IPS-15b (cell line): Measurements from ENCODE around the gene RFWD3.
"Not testable (repeated sequence)": the region's sequence is repeated elsewhere in the genome, so short reads cannot be mapped to it uniquely, and the experiment has no call there.

Source experiments
- H3K27me3 ChIP-seq: one replicate; pipeline ENCODE4 v1.6.1; 2013; ENCODE audit warnings: low read length; ENCODE audit not compliant: control insufficient read depth, insufficient read depth
- H3K36me3 ChIP-seq: one replicate; pipeline ENCODE4 v1.6.1; 2013; ENCODE audit warnings: low read length; ENCODE audit not compliant: control insufficient read depth, insufficient read depth
- H3K4me1 ChIP-seq: one replicate; pipeline ENCODE4 v1.6.1; 2013; ENCODE audit warnings: mild to moderate bottlenecking, low read length; ENCODE audit not compliant: control insufficient read depth, insufficient read depth
- H3K4me3 ChIP-seq: one replicate; pipeline ENCODE4 v1.5.1; 2013; ENCODE audit warnings: low read depth, low read length
- H3K9ac ChIP-seq: one replicate; pipeline ENCODE4 v1.6.1; 2013; ENCODE audit warnings: low read depth, mild to moderate bottlenecking, low read length
- H3K9me3 ChIP-seq: one replicate; pipeline ENCODE4 v1.6.1; 2013; ENCODE audit warnings: mild to moderate bottlenecking, low read length; ENCODE audit not compliant: control insufficient read depth, insufficient read depth

Gene RFWD3

DNA sequence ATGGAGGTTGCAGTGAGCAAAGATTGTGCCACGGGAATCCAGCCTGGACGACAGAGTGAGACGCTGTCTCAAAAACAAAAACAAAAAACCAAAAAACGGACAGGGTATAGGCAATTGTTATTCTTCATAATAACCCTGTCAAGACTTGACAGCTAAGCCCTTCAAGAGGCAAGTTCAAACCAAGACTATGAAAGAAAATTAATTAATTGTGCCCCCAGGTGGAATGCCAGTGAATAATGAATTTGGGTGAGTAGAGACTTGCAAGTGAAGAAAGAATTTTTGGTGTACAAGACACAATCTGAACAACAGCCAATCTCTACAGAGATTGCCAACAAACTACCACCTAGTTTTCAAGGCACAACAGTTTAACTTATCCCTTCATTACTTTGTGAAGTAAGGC is 6.3 kb downstream of the RFWD3 start:
- no peaks in the 10 kb centered on the region for H3K4me1 ChIP-seq
- H3K9ac ChIP-seq: no peak overlapping the region
- peaks cover 42% of the 10 kb centered on the region for H3K36me3 ChIP-seq
- no peak overlapping the region for H3K4me3 ChIP-seq
- no peaks in the 10 kb centered on the region for H3K27me3 ChIP-seq
- no peaks in the 10 kb centered on the region for H3K9me3 ChIP-seq

- H3K36me3 ChIP-seq: peaks cover 34% of the 10 kb centered on the region
- H3K9me3 ChIP-seq: no peaks in the 10 kb centered on the region
- H3K4me1 ChIP-seq: no peaks in the 10 kb centered on the region
- H3K4me3 ChIP-seq: no peak overlapping the region
- H3K27me3 ChIP-seq: no peaks in the 10 kb centered on the region
- H3K9ac ChIP-seq: no peak overlapping the region
These were observed 7.6 kb downstream of the RFWD3 start for GRCh38 chr16:74659041-74659440.

- Histone ChIP-seq H3K4me1 (no peaks in the 10 kb centered on the region), H3K36me3 (peaks cover 28% of the 10 kb centered on the region), H3K27me3 (no peaks in the 10 kb centered on the region), H3K9ac (no peak overlapping the region), H3K9me3 (no peaks in the 10 kb centered on the region), H3K4me3 (no peak overlapping the region)
These were observed 8.6 kb downstream of the RFWD3 start for GRCh38 chr16:74657870-74658642.

- Histone ChIP-seq H3K9ac (no peak overlapping the region), H3K9me3 (no peaks in the 10 kb centered on the region), H3K36me3 (peaks cover 30% of the 10 kb centered on the region)
These were observed 12.1 kb downstream of the RFWD3 start for GRCh38 chr16:74654536-74655050.

GRCh38 chr16:74652883-74653282 is 13.8 kb downstream of the RFWD3 start:
- not testable (repeated sequence) for H3K9ac ChIP-seq, H3K4me3 ChIP-seq, H3K27me3 ChIP-seq, H3K4me1 ChIP-seq, H3K9me3 ChIP-seq
- peaks cover 29% of the 10 kb centered on the region for H3K36me3 ChIP-seq

More at GRCh38 chr16:74654536-74655050, 12.1 kb downstream of the RFWD3 start:
- Histone ChIP-seq H3K4me3 (no peak overlapping the region), H3K27me3 (no peaks in the 10 kb centered on the region), H3K4me1 (no peaks in the 10 kb centered on the region)

GRCh38 chr16:74652249-74652648 is 14.4 kb downstream of the RFWD3 start:
- no peak overlapping the region for H3K4me3 ChIP-seq
- H3K9ac ChIP-seq: no peak overlapping the region
- H3K9me3 ChIP-seq: no peaks in the 10 kb centered on the region
- no peaks in the 10 kb centered on the region for H3K4me1 ChIP-seq
- H3K36me3 ChIP-seq: peaks cover 29% of the 10 kb centered on the region
- no peaks in the 10 kb centered on the region for H3K27me3 ChIP-seq

DNA sequence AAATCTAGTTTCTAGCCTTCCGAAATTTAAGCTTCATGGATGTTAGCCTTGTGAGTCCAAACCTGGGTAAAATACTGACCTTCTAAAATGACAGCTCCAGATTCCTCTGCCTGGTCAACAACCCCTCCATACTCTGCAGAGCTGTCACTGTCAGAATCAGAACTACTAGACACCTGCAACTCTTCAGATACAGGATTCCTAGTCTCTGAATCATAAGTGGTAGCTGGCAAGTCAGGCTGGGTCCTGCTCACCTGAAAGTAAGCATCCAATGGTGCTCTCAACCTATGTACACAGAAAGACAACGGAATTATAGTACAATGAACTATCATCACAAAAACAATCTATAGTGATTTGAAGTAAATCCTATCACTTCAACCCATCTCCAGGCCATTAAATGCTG is 14.8 kb downstream of the RFWD3 start:
- Histone ChIP-seq H3K4me1 (no peaks in the 10 kb centered on the region), H3K9me3 (no peaks in the 10 kb centered on the region), H3K27me3 (no peaks in the 10 kb centered on the region), H3K4me3 (no peak overlapping the region), H3K9ac (no peak overlapping the region), H3K36me3 (peaks cover 29% of the 10 kb centered on the region)

GRCh38 chr16:74650966-74651567 is 15.6 kb downstream of the RFWD3 start:
- peaks cover 32% of the 10 kb centered on the region for H3K36me3 ChIP-seq
- H3K9me3 ChIP-seq: no peaks in the 10 kb centered on the region

DNA sequence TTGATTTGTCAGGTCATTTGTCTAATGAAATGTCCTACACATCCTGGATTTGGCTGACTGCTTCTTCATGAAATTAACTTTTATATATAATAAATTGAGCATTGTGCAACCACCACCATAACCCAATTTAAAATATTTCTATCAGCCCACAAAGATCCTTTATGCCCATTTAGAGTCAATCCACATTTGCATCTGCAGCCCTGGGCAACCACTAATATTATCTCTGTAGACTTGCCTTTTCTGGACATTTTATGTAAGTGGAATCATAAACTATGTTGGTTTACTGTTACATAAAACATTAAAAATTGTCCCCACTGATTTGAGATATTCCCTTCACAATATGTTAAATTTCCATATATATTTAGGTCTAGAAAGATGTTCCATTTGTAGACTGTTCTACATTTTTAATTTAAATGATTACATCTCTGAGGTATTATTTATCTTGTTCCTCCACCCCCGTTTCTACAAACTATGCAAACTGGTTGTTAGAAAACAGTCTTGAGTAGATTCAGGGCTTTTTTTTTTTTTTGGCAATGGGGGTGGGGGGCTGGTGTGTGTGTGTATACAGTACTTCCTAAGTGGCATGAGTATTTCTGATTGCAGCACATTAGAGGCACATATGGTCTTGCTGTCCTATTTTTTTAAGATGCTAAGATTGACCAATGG is 16.7 kb downstream of the RFWD3 start:
- Histone ChIP-seq H3K9me3 (no peaks in the 10 kb centered on the region), H3K36me3 (peaks cover 37% of the 10 kb centered on the region), H3K4me3 (no peak overlapping the region)

More at GRCh38 chr16:74650966-74651567, 15.6 kb downstream of the RFWD3 start:
- Histone ChIP-seq H3K27me3 (no peaks in the 10 kb centered on the region), H3K4me3 (no peak overlapping the region), H3K4me1 (no peaks in the 10 kb centered on the region), H3K9ac (no peak overlapping the region)

GRCh38 chr16:74641969-74642368 is 24.7 kb downstream of the RFWD3 start:
- no peak overlapping the region for H3K4me3 ChIP-seq
- H3K9me3 ChIP-seq: no peaks in the 10 kb centered on the region
- H3K36me3 ChIP-seq: peaks cover 41% of the 10 kb centered on the region
- H3K4me1 ChIP-seq: no peaks in the 10 kb centered on the region
- H3K27me3 ChIP-seq: no peaks in the 10 kb centered on the region
- no peak overlapping the region for H3K9ac ChIP-seq

More for the DNA sequence above, 16.7 kb downstream of the RFWD3 start:
- H3K4me1 ChIP-seq: no peaks in the 10 kb centered on the region
- H3K9ac ChIP-seq: no peak overlapping the region
- H3K27me3 ChIP-seq: no peaks in the 10 kb centered on the region

GRCh38 chr16:74637742-74638453 is 28.8 kb downstream of the RFWD3 start:
- Histone ChIP-seq H3K4me1 (no peaks in the 10 kb centered on the region), H3K36me3 (peaks cover 34% of the 10 kb centered on the region), H3K27me3 (no peaks in the 10 kb centered on the region), H3K4me3 (no peak overlapping the region), H3K9me3 (no peaks in the 10 kb centered on the region), H3K9ac (no peak overlapping the region)
